Measurements from ENCODE around the gene CEP112. TPM values are rescaled to one million over a fixed set of nuclear protein-coding genes. Genes with fewer than 3 reads are reported as not detected.

The CEP112 gene
- total and polyA plus RNA-seq, 2 of the 13 experiments (the other 11 are each of a cell fraction or from before 2014, with no cell fraction given), result 1.2 to 3.4 TPM

DNA sequence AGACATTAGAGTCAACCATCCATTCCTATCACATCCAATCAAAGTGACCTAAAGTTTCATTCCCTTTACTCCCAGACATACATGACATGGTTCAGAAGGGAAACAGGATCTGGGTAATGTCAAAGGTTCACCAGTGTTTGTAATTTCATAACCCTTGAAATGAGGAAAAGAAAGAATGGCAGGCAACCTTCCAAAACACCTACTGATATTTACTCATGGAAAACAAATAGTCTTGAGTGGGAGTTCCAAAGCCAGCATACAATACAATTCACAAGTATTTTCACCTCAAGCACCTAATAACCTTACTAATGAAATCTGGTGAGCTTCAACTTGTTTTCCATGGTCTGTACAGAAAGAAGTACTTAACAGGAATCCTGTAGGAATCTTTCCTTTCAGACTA, 557.9 kb downstream of the CEP112 start (continued):
- TF ChIP-seq ZNF776 (CRISPR knock-in tag; IDR thresholded peaks at IDR 0.05) (no peak), ZNF713 (CRISPR knock-in tag; IDR thresholded peaks at IDR 0.05) (no peak), ZNF557 (CRISPR knock-in tag; IDR thresholded peaks at IDR 0.05) (no peak), SMYD3 (CRISPR knock-in tag; IDR thresholded peaks at IDR 0.05) (no peak), SIX1 (CRISPR knock-in tag; IDR thresholded peaks at IDR 0.05; ENCODE audit: borderline replicate concordance) (peak; percentile 76; the same call in 1 of the 2 replicates), PLRG1 (conservative IDR thresholded peaks at IDR 0.05) (no peak), MEIS2 (CRISPR knock-in tag; IDR thresholded peaks at IDR 0.05) (no peak), NR1H2 (CRISPR knock-in tag; IDR thresholded peaks at IDR 0.05; ENCODE audit: borderline replicate concordance, low read depth) (no peak), ZKSCAN8 (CRISPR knock-in tag; IDR thresholded peaks at IDR 0.05; ENCODE audit: borderline replicate concordance) (peak; percentile 25; the same call in 1 of the 2 replicates), MAF1 (CRISPR knock-in tag; IDR thresholded peaks at IDR 0.05; ENCODE audit: borderline replicate concordance) (no peak), GTF2F1 (IDR thresholded peaks at IDR 0.05; ENCODE audit: low read length) (no peak), ZNF446 (CRISPR knock-in tag; IDR thresholded peaks at IDR 0.05) (no peak), ZNF44 (CRISPR knock-in tag; IDR thresholded peaks at IDR 0.05) (no peak), MIXL1 (CRISPR knock-in tag; IDR thresholded peaks at IDR 0.05) (0 out of 2 replicates have a peak, but pooled peaks have one; percentile 35), ZNF430 (CRISPR knock-in tag; IDR thresholded peaks at IDR 0.05) (no peak)
- TF ChIP-seq, protein P1, sequence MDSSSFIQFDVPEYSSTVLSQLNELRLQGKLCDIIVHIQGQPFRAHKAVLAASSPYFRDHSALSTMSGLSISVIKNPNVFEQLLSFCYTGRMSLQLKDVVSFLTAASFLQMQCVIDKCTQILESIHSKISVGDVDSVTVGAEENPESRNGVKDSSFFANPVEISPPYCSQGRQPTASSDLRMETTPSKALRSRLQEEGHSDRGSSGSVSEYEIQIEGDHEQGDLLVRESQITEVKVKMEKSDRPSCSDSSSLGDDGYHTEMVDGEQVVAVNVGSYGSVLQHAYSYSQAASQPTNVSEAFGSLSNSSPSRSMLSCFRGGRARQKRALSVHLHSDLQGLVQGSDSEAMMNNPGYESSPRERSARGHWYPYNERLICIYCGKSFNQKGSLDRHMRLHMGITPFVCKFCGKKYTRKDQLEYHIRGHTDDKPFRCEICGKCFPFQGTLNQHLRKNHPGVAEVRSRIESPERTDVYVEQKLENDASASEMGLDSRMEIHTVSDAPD (CRISPR knock-in tag; IDR thresholded peaks at IDR 0.05), result no peak

Data from HepG2 (cell line).